Adrenal gland (tissue), 5 donors: Measurements from ENCODE around the gene HIPK1.

Experiments used
- CTCF ChIP-seq, 6 experiments: fragments of 450-650 bp in 4 of 6; fragments of 200-600 bp in 2 of 6; sonication (generic) in 1 of 6; IDR thresholded peaks; 1 replicate in 5 of 6; 2 replicates in 1 of 6; pipeline versions ENCODE4 v1.5.1 to v1.8.0; 2016 to 2021; ENCODE audit warnings: antibody characterized with exemption in 6 of 6, mild to moderate bottlenecking in 2 of 6, moderate library complexity in 1 of 6
- POLR2A ChIP-seq, 2 donors: fragments of 450-650 bp; IDR thresholded peaks; one replicate each; pipeline ENCODE4 v1.6.1; 2017; ENCODE audit warnings: antibody characterized with exemption in 2 of 2, mild to moderate bottlenecking in 2 of 2, moderate library complexity in 1 of 2
- donor health status: DM: no; HTN: no; CAD: no.

- TF ChIP-seq POLR2A (IDR thresholded peaks at IDR 0.05) (no peak), CTCF (IDR thresholded peaks at IDR 0.05) (no peak)
Measured at GRCh38 chr1:113935176-113935575, 6.1 kb downstream of the HIPK1 start.
